Right lobe of liver (tissue), 6 donors: ENCODE data around the gene IFT20. TPM values are rescaled to one million over a fixed set of nuclear protein-coding genes. Genes with fewer than 3 reads are reported as not detected.
A peak's percentile ranks its signal among the peaks of the same experiment; 100 is the strongest.

Source experiments
- ATAC-seq, 4 donors: fragments of 200-7000 bp; cut with Tn5 transposase; one replicate each; pipeline ENCODE4 v1.9.1; 2020; ENCODE audit warnings: mild to moderate bottlenecking in 4 of 4, moderate library complexity in 4 of 4
- DNase-seq, 3 donors: peaks; one replicate each; pipeline ENCODE4 v3.0.0-alpha.2; 2020
- H3K27ac ChIP-seq, 3 donors: fragments of 200-600 bp; one replicate each; pipeline ENCODE4 v1.8.0; 2022
- H3K27me3 ChIP-seq, 2 donors: fragments of 200-600 bp; one replicate each; pipeline ENCODE4 v1.8.0; 2022
- H3K36me3 ChIP-seq, 4 donors: fragments of 200-600 bp; sonication (generic) in 1 of 4; one replicate each; pipeline versions ENCODE4 v1.5.1 to v1.8.0; 2017 to 2022; ENCODE audit warnings: control low read depth in 1 of 4
- H3K4me1 ChIP-seq, 4 donors: fragments of 200-600 bp; sonication (generic) in 1 of 4; one replicate each; pipeline versions ENCODE4 v1.5.1 to v1.8.0; 2017 to 2022; ENCODE audit warnings: control low read depth in 1 of 4
- H3K4me3 ChIP-seq, 3 donors: fragments of 200-600 bp; one replicate each; pipeline ENCODE4 v1.8.0; 2022
- H3K9me3 ChIP-seq, 4 donors: fragments of 200-600 bp; sonication (generic) in 1 of 4; one replicate each; pipeline versions ENCODE4 v1.5.1 to v1.8.0; 2017 to 2022; ENCODE audit warnings: control low read depth in 1 of 4
- POLR2A ChIP-seq: fragments of 450-650 bp; IDR thresholded peaks from one replicate; pipeline ENCODE4 v1.6.1; 2017; ENCODE audit warnings: antibody characterized with exemption, mild to moderate bottlenecking
- WGBS: methylation state at CpG from one replicate; pipeline ENCODE4 v1.1.6; 2018; ENCODE audit warnings: low coverage, low lambda C conversion rate; ENCODE audit not compliant: insufficient coverage; ENCODE audit errors: missing lambda C conversion rate; 5-methylcytosine and 5-hydroxymethylcytosine counted together
- intact Hi-C, 2 donors: fragments of 100-400 bp; cut with DNase I; formaldehyde crosslinking; loops; one replicate each; pipeline versions ENCODE4 v1.11.2 to v1.14.1; 2022
- total RNA-seq, 6 experiments: library from RNA; depleted of rRNA in 2 of 6; stranded (reverse); fragments of >200 nt in 2 of 6; fragmentation: NEBNext Ultra II Directional in 3 of 6; extraction: Animal tissue kit (Norgen Biotek cat#: 25700) in 3 of 6; gene quantifications; one replicate each; pipeline versions ENCODE4 v1.1.0 to v1.2.4, GENCODE V29; 2016 to 2023
- TF ChIP-seq, protein P1 (sequence below), 4 donors: fragments of 200-600 bp in 3 of 4; fragments of 450-650 bp in 1 of 4; IDR thresholded peaks; one replicate each; pipeline versions ENCODE4 v1.5.1 to v1.8.0; 2016 to 2022; ENCODE audit warnings: antibody characterized with exemption in 4 of 4, mild to moderate bottlenecking in 2 of 4
- donor health status: DM: no; HTN: yes; CAD: no.
- donor health status: DM: no; HTN: no; CAD: no.
- donor health status: DM: no; HTN: no; CAD: no.
- donor health status: DM: no; HTN: yes; CAD: no.
- donor health status: DM: no; HTN: yes; CAD: no.

The IFT20 gene
- total RNA-seq, 6 experiments from 2014 or later: 20.6 to 29.6 (median 26.1) TPM

DNA sequence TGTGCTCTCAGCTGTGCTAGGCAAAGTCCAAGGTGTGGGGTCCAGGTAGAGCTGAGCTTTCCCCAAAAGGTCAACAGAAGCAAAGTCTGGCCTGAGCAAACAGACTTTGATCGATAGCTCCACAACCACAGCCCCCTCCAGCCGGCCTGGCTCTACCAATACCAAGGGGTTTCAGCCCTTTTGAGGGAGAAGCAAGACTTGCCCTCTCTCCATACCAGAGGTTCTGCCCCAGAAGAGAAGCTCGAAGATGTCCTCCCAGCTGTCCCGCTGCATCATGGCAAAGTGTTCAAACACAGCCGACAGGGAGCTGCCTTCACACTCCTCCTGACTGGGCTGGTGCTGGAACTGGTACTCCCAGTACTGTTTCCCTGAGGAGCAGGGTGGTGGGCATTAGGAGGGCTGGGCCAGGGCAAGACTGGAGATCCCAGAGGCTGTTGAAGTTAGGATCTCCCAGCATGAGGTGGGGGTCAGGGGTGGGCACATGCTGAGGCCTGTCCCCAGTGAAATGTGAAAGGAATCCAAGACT, 33.1 kb upstream of the IFT20 start:
- peak overlapping the region; percentile 63 to 92 (median 88) for H3K4me3 ChIP-seq
- H3K4me1 ChIP-seq: peaks cover 0 to 22% (median 2%) of the 10 kb centered on the region in 4 donors
- no peaks in the 10 kb centered on the region for H3K9me3 ChIP-seq
- TF ChIP-seq POLR2A: peak; percentile 42
- TF ChIP-seq, protein P1, sequence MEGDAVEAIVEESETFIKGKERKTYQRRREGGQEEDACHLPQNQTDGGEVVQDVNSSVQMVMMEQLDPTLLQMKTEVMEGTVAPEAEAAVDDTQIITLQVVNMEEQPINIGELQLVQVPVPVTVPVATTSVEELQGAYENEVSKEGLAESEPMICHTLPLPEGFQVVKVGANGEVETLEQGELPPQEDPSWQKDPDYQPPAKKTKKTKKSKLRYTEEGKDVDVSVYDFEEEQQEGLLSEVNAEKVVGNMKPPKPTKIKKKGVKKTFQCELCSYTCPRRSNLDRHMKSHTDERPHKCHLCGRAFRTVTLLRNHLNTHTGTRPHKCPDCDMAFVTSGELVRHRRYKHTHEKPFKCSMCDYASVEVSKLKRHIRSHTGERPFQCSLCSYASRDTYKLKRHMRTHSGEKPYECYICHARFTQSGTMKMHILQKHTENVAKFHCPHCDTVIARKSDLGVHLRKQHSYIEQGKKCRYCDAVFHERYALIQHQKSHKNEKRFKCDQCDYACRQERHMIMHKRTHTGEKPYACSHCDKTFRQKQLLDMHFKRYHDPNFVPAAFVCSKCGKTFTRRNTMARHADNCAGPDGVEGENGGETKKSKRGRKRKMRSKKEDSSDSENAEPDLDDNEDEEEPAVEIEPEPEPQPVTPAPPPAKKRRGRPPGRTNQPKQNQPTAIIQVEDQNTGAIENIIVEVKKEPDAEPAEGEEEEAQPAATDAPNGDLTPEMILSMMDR (IDR thresholded peaks at IDR 0.05): no peak
- peak overlapping the region; percentile 70 to 92 (median 85) for H3K27ac ChIP-seq
- WGBS: 20% methylated on average over 2 of the region's 5 CpGs
- intact Hi-C loops: no loop called here
- peaks cover 0 to 27% (median 10%) of the 10 kb centered on the region in 4 donors for H3K36me3 ChIP-seq
- ATAC-seq: peak; percentile 26 to 51 (median 39)
- peak; percentile 67 to 89 (median 80) for DNase-seq
- H3K27me3 ChIP-seq: no peaks in the 10 kb centered on the region

DNA sequence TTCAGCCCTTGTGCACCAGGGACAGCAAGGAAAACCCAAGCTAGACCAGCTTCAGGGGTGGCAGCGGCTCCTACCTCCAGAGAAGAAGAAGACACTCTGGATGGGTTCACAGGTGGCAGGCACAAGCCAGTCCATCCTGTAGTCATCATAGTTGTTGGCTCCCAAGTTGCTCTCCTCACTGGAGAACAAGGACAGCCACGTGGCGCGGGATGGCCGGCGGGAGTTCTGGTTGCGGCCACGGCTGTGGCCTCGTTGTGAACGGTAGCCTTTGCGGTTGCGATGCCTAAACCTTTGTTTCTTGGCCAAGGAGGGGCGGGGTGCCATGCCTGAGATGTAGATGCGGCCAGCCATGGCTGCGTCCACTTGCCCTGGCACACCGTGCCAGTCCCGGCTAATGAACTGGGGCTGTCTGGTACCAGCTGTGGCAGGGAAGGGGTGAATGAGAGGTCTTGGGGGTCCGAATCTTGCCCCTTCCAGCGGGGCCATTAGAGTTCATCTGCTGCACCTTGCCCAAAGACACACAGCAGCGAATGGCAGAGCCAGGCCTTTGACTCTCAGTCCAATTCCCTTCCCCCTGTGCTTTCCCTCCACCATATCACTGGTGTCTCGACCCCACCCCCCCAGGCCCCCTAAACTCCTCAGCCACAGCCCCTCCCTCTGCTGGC, 32.5 kb upstream of the IFT20 start:
- Histone ChIP-seq H3K4me1 (peaks cover 0 to 22% (median 2%) of the 10 kb centered on the region in 4 donors), H3K9me3 (no peaks in the 10 kb centered on the region), H3K27ac (peak overlapping the region; percentile 59 to 92 (median 85)), H3K4me3 (peak overlapping the region; percentile 63 to 92 (median 88)), H3K27me3 (no peaks in the 10 kb centered on the region), H3K36me3 (peaks cover 0 to 27% (median 10%) of the 10 kb centered on the region in 4 donors)
- intact Hi-C loops: no loop called here
- no peak for ATAC-seq
- DNase-seq: peak in 1 of 3 donors; percentile 60
- WGBS: 33% methylated on average over 3 of the region's 21 CpGs
- TF ChIP-seq, protein P1 (IDR thresholded peaks at IDR 0.05): no peak
- TF ChIP-seq POLR2A: no peak

DNA sequence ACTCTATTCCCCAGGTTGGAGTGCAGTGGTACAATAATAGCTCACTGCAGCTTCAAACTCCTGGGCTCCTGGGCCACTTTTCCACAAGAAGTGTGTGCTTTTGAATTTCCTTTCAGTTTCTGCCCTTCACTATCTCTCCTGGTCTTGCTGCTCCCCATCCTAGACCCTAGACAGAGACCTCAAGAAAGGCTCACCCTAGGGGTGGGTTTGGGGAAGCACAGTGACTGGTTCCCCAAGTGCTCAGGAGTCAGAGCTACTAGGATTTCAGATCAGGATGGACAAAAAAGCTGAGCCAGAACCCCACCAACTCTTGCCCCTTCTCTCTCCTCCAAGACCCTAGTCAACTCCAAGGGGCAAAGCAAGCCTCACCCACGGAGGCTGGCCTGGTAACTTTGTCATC, 31.3 kb upstream of the IFT20 start:
- Histone ChIP-seq H3K4me3 (peak overlapping the region in 2 of 3 donors; percentile 88 to 92), H3K36me3 (peaks cover 0 to 30% (median 15%) of the 10 kb centered on the region in 4 donors), H3K4me1 (peaks cover 0 to 22% (median 2%) of the 10 kb centered on the region in 4 donors), H3K27me3 (no peaks in the 10 kb centered on the region), H3K27ac (peak overlapping the region in 1 of 3 donors; percentile 92), H3K9me3 (no peaks in the 10 kb centered on the region)
- WGBS: 60% methylated on average over 1 of the region's 1 CpG
- TF ChIP-seq POLR2A: no peak
- TF ChIP-seq, protein P1 (IDR thresholded peaks at IDR 0.05): no peak
- intact Hi-C loops: no loop called here
- DNase-seq (no peak), ATAC-seq (no peak)

DNA sequence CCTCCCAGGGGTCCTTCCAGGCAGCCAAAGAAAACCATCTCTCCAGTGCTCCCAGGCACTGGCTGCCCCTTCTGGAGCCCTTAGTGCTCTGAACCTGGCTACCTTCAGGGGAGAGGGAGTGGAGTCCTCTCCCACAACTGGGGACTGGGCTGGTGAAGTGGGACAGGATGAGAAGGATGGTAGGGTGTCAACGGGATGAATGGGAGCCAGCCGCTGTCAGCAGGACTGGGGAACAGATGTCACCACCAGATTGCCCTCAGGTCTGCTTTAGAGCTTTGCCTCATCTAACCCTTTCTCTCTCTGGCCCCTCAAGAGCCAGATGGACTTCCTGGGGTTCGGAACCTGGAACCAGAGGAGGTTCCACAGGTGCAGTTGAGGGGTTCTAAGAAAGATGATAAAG, 30.2 kb upstream of the IFT20 start:
- intact Hi-C loops: no loop called here
- 14% methylated on average over 1 of the region's 3 CpGs for WGBS
- no peaks in the 10 kb centered on the region for H3K9me3 ChIP-seq
- H3K4me1 ChIP-seq: peaks cover 0 to 16% (median 2%) of the 10 kb centered on the region in 4 donors
- DNase-seq (no peak), ATAC-seq (peak in 3 of 4 donors; percentile 1 to 2 (median 1))
- peaks cover 0 to 41% (median 21%) of the 10 kb centered on the region in 4 donors for H3K36me3 ChIP-seq
- no peaks in the 10 kb centered on the region for H3K27me3 ChIP-seq
- no peak overlapping the region for H3K4me3 ChIP-seq
- TF ChIP-seq, protein P1 (IDR thresholded peaks at IDR 0.05): no peak
- no peak for TF ChIP-seq POLR2A
- H3K27ac ChIP-seq: peak overlapping the region in 1 of 3 donors; percentile 43
